Ammon's horn (tissue), 1 donor: ENCODE measurements around the gene AFF3.
"Not testable (repeated sequence)": the region's sequence is repeated elsewhere in the genome, so short reads cannot be mapped to it uniquely, and the experiment has no call there.

ENCODE experiments used
- DNase-seq: peaks from one replicate; pipeline ENCODE4 v3.0.0-alpha.2; 2016; ENCODE audit warnings: low spot score

AFF3 gene

DNA sequence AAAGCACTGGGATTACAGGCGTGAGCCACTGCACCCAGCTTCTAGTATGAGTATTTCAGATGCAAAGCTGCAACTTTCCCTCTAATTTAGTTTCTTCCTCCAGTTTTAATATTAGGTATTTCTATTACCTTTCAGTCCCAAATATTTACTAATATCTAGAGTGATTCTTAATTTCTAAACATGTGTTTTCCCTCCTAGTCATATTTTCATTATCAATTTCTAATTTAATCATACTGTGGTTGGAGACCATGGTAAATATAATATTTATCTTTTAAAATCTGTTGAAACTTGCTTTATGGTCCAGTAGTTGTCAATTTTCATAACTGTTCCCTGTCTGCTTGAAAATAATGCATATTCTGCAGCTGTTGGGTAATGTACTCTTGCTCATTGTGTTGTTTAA, 406.6 kb downstream of the AFF3 start:
- DNase-seq: no peak

GRCh38 chr2:99735314-99735713, 407.1 kb downstream of the AFF3 start:
- not testable (repeated sequence) for DNase-seq

GRCh38 chr2:99734236-99734635, 408.2 kb downstream of the AFF3 start:
- no peak for DNase-seq

- DNase-seq: no peak
Measured at GRCh38 chr2:99729104-99730025, 413.0 kb downstream of the AFF3 start.

DNA sequence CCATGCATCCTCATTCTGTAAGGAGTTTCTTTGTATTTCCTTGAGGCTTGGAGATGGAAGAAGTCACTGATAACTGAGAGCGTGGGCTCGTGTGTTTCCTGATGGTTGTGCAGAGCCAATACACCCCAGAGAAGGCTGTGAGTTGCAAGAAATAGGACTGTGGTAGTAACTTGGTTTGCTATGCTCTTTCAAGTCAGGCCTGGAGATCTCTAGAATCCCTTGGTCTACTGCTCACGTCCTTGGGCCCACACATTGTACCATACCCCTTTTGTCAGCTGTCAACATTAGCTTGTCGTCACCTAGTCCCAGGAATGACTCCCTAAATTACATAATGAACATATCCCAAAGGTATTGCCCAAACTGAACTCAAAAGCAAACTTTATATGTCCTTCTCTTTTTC, 414.2 kb downstream of the AFF3 start:
- DNase-seq: no peak

DNA sequence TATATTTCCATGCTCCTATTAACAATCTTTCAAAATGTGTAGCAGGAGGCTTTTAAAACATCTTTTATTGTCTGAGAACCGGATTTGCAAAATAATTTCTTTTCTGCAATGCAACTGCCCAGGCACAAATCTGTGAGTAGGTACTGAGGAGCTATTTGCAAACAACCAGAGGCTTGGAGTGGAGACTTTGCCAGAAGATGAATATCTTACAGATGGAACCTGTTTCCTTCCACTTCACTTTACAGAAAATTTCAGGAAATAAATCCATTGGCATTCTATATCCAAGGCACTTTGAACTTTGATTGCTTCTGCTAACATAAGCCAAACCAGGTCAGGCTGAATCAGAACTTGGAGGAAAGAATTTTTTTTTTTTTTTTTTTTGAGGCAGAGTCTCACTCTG, 415.2 kb downstream of the AFF3 start:
- DNase-seq: no peak

DNA sequence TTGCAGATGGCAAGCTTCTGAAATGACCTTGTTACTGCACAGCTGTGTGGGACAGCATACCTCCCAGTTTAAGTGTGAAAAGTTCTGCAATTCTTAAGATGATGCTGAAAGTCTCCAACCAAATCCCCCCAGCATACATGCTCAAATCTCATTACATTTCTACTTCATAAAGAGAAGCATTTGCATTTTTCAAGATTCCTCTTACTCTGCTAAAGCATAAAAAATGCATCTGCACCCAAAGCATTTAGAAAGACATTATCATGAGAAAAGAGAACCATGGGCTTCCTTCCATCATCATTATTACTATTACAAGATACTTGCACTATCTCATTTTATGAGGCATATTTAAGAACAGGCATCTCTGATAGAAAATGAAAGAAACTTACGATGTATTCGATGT, 415.7 kb downstream of the AFF3 start:
- no peak for DNase-seq

DNA sequence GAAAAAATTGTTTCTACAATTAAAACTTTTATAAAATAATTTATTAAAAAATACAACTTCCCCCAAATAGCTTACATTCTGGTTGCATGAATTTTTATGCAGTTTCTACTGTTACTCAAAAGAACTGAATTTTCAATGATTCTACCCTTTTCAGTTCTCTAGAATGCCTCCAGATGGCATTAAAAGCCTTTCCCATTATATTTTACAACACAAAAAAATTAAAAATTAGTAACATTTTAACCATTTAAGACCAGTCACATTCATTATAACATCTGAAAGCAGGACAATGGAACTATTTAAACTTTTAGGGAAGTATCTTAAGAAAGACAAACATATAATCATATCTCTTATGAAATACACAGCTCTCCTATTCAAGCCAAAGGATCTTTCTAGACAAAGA, 416.6 kb downstream of the AFF3 start:
- DNase-seq: no peak

DNA sequence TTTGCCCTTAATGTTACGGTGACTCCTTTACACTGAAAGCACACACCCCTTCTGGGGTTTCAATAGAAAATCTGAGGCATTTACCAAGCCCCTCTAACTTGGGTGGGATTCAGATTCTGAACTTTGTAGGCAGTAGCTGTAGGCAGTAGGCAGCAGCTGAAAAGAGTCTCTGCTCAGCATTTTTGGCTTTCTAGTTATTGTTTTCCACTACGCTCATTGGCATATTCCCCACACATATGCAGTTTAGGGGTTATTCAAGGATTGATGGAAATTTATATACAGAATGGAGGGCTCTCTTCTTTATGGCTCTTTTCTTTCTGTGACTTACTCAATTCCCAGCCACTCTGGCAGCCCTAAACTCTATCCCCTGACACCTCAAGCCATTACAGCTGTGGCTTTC, 419.9 kb downstream of the AFF3 start:
- no peak for DNase-seq

DNA sequence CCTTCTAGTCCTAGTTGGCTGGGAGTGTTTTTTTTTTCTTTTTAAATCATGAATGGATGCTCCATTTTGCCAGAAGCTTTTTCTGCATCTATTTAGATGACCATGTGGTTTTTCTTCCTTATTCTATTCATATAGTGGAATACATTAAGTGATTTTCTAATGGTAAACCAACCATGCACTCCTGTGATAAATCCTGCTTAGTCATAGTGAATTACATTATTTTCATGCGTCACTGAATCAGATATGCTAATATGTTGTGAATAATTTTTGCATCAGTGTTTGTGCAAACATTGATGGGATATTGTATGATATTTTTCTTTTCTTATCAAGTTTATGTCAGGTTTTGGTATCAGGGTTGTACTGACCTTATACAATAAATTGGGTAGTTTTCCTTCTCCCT, 423.3 kb downstream of the AFF3 start:
- DNase-seq: no peak

GRCh38 chr2:99715956-99716355, 426.4 kb downstream of the AFF3 start:
- no peak for DNase-seq

DNA sequence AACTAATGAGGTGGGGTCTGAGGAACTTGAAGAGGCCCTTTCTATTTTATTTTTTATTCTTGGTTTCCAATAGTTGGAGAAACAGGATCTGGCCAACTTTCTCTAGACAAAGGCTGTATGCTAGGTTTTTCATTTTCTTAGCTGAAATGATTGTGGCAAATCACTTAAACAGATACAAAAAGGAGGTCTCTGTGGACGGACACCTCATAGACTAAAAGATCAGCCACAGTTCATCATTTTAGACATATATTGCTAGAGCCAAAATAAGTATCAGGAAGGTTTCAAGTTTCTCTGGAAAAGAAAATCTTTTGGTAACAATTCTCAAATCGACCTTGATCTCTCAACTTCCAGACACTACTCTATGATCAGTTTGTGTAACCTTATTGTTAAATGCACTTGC, 428.0 kb downstream of the AFF3 start:
- DNase-seq: no peak

- DNase-seq: no peak
Measured at GRCh38 chr2:99711144-99711543, 431.2 kb downstream of the AFF3 start.

DNA sequence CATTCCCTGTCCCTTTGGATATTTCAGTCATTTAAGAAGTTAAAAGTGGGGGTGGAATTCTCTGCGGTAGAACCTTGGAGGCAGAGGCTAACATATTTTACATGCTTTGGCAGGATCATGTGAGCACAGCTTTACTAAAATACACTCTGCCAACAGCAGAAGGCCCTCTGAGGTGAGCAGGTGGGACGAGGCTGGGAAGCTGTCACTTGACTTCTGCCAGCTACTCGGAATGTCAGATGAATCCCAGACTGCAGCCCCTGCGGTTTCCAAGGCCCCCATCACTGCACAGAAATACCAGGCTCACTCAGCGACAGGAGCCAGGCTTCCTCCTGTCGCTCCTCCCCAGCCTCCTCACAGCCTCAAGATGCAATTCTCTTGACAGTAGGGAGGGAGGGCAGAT, 431.7 kb downstream of the AFF3 start:
- DNase-seq: peak; percentile 29

- DNase-seq: no peak
Measured at GRCh38 chr2:99709229-99709628, 433.2 kb downstream of the AFF3 start.

GRCh38 chr2:99708231-99708630, 434.2 kb downstream of the AFF3 start:
- no peak for DNase-seq

DNA sequence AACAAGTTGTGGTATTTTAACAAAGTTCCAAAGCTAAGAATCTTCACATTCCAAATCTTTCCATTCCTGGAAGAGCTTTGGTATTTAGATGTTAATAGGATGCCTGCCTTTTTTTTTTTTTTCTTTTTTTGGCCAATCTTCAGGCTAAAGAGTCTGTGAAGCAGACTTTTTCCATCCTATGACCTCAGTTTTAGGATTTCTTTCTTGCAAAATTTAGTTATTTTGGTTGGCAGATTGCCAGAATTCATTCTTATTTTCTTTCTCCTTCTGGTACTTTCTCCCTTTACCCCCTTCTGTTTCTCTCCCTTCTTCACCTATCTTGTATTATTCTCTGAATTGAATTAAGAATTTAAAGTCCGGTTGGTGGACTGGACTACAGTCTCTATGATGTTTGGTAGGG, 434.8 kb downstream of the AFF3 start:
- no peak for DNase-seq

- no peak for DNase-seq
Measured at GRCh38 chr2:99706735-99707134, 435.7 kb downstream of the AFF3 start.

- DNase-seq: no peak
Measured at GRCh38 chr2:99701503-99701902, 440.9 kb downstream of the AFF3 start.

DNA sequence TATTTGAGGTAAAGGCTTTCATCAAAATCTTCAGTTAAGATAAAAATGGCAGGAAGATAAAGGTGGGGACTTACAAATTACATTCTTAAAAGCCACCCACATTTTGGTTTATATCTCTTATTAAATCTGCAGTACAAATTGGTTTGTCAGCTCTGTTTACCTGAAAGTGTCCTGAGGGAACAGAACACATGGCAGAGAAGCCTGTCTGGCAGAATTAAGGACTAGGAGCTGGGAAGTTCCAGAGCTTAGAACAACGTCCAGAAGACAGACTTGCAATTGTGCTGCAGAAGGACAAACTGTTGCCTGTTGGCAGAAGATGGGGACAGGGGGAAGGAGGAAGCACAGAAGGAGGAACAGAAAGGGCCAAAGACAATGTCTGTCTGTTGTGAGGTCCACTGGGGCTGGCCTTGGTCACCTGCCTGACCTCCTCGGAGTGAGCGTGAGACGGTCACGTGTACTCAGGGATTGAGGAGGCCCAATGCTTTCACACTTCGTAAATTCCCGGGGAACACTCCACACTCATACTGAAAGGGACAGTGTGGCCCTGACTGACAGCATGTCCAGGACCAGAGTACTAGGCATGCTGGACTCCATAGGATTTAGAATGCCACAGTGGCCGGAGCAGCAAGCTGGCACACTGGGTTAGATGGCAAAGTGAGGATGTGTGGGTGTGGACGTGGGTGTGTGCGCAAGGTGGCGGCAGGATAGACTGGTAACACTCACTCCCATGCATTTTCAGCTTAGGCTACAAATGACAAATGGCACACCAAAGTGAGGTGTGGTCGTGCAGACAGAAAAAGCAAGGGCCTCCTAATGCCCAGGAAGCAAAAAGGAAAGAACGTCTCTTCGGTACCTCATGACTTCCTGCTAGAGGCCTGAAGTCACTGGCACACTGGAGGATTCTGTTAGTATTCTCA, 441.6 kb downstream of the AFF3 start:
- DNase-seq: peak; percentile 29

DNA sequence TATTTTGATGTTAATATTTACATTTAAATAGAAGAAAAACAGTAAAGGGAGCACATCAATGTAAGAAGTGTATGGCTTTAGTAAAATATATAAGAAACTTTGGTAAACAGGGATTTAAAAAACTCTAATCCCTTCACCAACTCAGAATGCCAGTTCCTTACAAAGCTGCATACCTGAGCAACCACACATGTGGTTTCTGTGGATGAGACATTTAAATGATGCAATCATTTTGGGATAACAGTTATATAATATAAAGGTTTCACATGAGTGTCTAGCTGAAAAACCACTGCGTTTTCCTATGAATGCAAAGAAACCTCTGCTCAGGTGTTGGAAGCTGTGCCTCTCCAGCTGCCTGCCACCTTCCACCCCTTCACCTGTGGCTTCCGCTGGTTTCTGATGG, 443.5 kb downstream of the AFF3 start:
- no peak for DNase-seq

GRCh38 chr2:99697811-99698568, 444.4 kb downstream of the AFF3 start:
- no peak for DNase-seq
